Right atrium auricular region (tissue), 2 donors: ENCODE data around the gene MAML2. TPM values are rescaled to one million over a fixed set of nuclear protein-coding genes. Genes with fewer than 3 reads are reported as not detected.
A peak's percentile ranks its signal among the peaks of the same experiment; 100 is the strongest.

ENCODE experiments used
- DNase-seq: peaks from one replicate; pipeline ENCODE4 v3.0.0-alpha.2; 2019; ENCODE audit warnings: low spot score
- H3K27ac ChIP-seq, 2 donors: fragments of 200-600 bp; sonication (generic); 1 replicate in 1 of 2; 2 replicates in 1 of 2; pipeline ENCODE4 v1.5.1; 2016 to 2019
- H3K27me3 ChIP-seq, 2 donors: fragments of 200-600 bp; sonication (generic); one replicate each; pipeline versions ENCODE4 v1.5.1 to v1.6.0; 2017 to 2019
- H3K36me3 ChIP-seq: fragments of 200-600 bp; sonication (generic); one replicate; pipeline ENCODE4 v1.5.1; 2016
- H3K4me1 ChIP-seq, 2 donors: fragments of 200-600 bp; sonication (generic); one replicate each; pipeline versions ENCODE4 v1.5.1 to v1.6.0; 2017 to 2019
- H3K4me3 ChIP-seq, 2 donors: fragments of 200-600 bp; sonication (generic); 1 replicate in 1 of 2; 2 replicates in 1 of 2; pipeline ENCODE4 v1.5.1; 2017 to 2019; ENCODE audit warnings: mild to moderate bottlenecking in 1 of 2, moderate library complexity in 1 of 2
- H3K9me3 ChIP-seq, 2 donors: fragments of 200-600 bp; sonication (generic); one replicate each; pipeline ENCODE4 v1.5.1; 2019
- total RNA-seq, 2 donors: library from RNA; depleted of rRNA; stranded (reverse); fragments of >200 nt; gene quantifications; one replicate each; pipeline ENCODE4 v1.1.0, GENCODE V29; 2016
- TF ChIP-seq, protein P1 (sequence below), 2 donors: fragments of 200-600 bp; sonication (generic); IDR thresholded peaks; one replicate each; pipeline ENCODE4 v1.5.1; 2019; ENCODE audit warnings: antibody characterized with exemption in 2 of 2

MAML2 gene
- total RNA-seq, 2 donors from 2014 or later: 7.6 to 16.6 TPM

DNA sequence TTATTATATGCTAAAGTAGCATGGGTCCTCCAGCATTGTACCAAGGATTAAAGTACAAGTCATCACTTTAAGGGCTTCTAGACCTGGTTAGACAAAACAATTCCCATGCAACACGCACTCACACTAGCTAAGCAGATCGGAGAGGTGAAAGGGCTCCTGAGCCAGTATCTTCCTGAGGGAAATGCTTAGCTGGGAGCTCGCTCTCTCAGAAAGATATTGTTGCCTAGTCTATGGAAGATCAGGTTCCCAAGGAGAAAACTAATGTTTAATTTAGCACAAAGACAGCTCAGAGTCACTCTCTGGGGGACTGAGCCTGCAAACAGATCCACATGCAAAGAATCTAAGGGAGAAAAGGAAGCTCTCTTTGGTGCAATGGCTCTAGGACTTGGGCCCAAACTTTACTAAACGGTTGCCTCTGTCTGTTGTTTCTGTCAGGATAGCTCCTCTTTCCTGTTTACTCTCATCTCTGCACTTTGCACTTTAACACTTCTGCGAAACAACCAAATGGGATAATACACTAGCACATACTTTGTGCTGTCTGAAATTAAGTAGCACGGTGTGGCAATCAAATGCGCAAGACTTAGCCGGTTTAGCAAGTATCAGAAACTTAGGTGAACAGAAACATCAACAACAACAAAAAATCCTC is 10.7 kb downstream of the MAML2 start:
- no peaks in the 10 kb centered on the region for H3K36me3 ChIP-seq
- H3K27me3 ChIP-seq: no peaks in the 10 kb centered on the region
- TF ChIP-seq, protein P1, sequence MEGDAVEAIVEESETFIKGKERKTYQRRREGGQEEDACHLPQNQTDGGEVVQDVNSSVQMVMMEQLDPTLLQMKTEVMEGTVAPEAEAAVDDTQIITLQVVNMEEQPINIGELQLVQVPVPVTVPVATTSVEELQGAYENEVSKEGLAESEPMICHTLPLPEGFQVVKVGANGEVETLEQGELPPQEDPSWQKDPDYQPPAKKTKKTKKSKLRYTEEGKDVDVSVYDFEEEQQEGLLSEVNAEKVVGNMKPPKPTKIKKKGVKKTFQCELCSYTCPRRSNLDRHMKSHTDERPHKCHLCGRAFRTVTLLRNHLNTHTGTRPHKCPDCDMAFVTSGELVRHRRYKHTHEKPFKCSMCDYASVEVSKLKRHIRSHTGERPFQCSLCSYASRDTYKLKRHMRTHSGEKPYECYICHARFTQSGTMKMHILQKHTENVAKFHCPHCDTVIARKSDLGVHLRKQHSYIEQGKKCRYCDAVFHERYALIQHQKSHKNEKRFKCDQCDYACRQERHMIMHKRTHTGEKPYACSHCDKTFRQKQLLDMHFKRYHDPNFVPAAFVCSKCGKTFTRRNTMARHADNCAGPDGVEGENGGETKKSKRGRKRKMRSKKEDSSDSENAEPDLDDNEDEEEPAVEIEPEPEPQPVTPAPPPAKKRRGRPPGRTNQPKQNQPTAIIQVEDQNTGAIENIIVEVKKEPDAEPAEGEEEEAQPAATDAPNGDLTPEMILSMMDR (IDR thresholded peaks at IDR 0.05): no peak
- peak overlapping the region; percentile 27 to 50 for H3K27ac ChIP-seq
- no peaks in the 10 kb centered on the region for H3K9me3 ChIP-seq
- peaks cover 0 to 49% of the 10 kb centered on the region in 2 donors for H3K4me1 ChIP-seq
- H3K4me3 ChIP-seq: no peak overlapping the region
- no peak for DNase-seq

DNA sequence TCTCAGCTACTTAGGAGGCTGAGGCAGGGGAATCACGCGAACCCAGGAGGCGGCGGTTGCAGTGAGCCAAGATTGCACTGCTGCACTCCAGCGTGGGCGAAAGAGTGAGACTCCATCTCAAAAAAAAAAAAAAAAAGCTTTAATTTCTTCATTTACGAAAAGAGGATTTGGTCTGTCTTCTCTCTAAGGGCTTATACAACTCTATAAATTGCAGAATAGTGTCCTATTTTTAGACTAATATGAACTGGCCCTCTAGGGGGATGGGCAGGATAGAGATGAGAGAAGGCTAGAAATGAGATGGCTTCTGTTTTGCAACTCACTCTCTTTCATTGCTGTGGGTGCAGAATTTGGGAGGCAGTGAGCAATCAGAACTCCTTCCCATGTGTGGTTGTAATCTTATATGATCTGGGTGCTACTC is 11.3 kb downstream of the MAML2 start:
- no peak for DNase-seq
- H3K9me3 ChIP-seq: no peaks in the 10 kb centered on the region
- H3K4me3 ChIP-seq: no peak overlapping the region
- peak overlapping the region in 1 of 2 donors; percentile 50 for H3K27ac ChIP-seq
- no peaks in the 10 kb centered on the region for H3K27me3 ChIP-seq
- TF ChIP-seq, protein P1 (IDR thresholded peaks at IDR 0.05): no peak
- H3K4me1 ChIP-seq: peaks cover 0 to 44% of the 10 kb centered on the region in 2 donors
- no peaks in the 10 kb centered on the region for H3K36me3 ChIP-seq

DNA sequence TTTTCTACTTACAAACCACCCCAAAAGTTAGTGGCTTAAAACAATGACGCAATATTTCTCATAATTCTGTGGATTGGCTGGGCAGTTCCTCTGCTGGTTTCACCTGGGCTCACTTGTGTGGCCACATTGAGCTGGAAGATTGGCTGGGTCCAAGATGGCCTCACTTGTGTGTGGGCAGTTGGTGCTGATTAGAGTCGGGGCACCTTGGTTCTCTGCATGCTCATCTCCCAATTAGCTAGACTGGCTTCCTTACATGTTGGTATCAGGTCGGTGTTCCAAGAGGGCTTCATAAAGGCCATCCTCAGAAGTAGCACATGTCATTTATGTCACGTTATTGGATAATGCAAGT is 12.5 kb downstream of the MAML2 start:
- Histone ChIP-seq H3K9me3 (no peaks in the 10 kb centered on the region), H3K36me3 (no peaks in the 10 kb centered on the region), H3K27me3 (no peaks in the 10 kb centered on the region), H3K27ac (no peak overlapping the region), H3K4me1 (peaks cover 0 to 42% of the 10 kb centered on the region in 2 donors), H3K4me3 (no peak overlapping the region)
- TF ChIP-seq, protein P1 (IDR thresholded peaks at IDR 0.05): no peak
- DNase-seq: no peak

DNA sequence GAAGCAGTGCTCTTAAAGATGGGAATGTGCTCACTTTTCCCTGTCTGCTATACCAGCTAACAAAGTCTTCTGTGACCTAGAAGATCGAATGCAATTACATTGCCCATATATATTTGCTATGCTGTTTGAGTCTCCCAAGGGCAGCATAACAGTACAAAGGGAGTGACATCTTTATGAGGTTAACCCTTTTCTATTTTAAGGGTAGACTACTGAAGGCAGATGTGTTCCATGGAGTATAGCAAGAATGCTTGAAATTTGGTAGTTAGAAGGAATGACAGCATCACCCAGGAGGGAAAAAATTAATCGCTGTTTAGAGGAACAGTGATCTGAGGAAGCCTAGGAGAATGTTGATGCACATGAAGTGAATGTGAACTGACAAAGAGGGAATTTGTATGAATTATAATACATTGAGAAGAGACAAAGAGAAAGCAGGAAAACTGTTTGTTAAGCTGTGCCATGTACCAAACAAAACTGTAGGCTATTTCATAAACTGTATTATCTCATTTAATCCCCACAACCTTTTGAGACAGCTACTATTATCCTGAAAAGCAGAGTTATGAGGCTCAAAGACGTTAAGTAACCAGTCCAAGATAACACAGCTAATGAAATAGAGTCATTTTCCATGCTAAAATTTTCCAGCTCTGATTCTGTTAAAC is 13.0 kb downstream of the MAML2 start:
- no peaks in the 10 kb centered on the region for H3K27me3 ChIP-seq
- H3K4me1 ChIP-seq: peaks cover 0 to 47% of the 10 kb centered on the region in 2 donors
- no peaks in the 10 kb centered on the region for H3K9me3 ChIP-seq
- no peak overlapping the region for H3K27ac ChIP-seq
- DNase-seq: no peak
- H3K36me3 ChIP-seq: no peaks in the 10 kb centered on the region
- TF ChIP-seq, protein P1 (IDR thresholded peaks at IDR 0.05): no peak
- H3K4me3 ChIP-seq: no peak overlapping the region

DNA sequence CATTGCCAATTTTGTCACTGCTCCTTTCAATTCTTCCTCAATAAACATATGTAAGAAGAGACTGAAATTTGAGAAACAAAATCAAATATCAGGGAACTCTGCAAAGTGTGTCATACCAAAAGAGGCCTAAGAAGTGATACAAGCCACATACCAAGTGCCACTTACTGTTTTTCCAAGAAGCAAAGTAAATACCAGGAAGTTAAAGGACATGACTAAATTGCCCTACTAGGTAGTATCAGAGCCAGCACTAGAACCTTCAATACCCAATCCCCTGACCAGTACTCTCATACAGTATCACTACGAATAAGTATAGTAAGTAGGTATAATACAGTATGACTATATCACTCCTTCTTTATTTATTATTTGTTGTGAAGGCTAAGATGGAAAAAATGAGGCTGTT is 13.6 kb downstream of the MAML2 start:
- Histone ChIP-seq H3K4me1 (peaks cover 0 to 52% of the 10 kb centered on the region in 2 donors), H3K36me3 (no peaks in the 10 kb centered on the region), H3K27me3 (no peaks in the 10 kb centered on the region), H3K9me3 (no peaks in the 10 kb centered on the region), H3K27ac (no peak overlapping the region), H3K4me3 (no peak overlapping the region)
- no peak for DNase-seq
- TF ChIP-seq, protein P1 (IDR thresholded peaks at IDR 0.05): no peak
